PC-9 (cell line): ENCODE measurements around the gene NLK.

ENCODE experiments used
- EZH2 ChIP-seq: fragments of 200-600 bp; sonication (generic); IDR thresholded peaks from 2 replicates; pipeline ENCODE4 v1.8.0; 2017; ENCODE audit warnings: antibody characterized with exemption, low read depth
- TF ChIP-seq, protein P1 (sequence below): fragments of 200-600 bp; sonication (generic); conservative IDR thresholded peaks from 2 replicates; pipeline ENCODE4 v1.6.1; 2017; ENCODE audit warnings: mixed run types, antibody characterized with exemption, mild to moderate bottlenecking, moderate library complexity

- TF ChIP-seq, protein P1, sequence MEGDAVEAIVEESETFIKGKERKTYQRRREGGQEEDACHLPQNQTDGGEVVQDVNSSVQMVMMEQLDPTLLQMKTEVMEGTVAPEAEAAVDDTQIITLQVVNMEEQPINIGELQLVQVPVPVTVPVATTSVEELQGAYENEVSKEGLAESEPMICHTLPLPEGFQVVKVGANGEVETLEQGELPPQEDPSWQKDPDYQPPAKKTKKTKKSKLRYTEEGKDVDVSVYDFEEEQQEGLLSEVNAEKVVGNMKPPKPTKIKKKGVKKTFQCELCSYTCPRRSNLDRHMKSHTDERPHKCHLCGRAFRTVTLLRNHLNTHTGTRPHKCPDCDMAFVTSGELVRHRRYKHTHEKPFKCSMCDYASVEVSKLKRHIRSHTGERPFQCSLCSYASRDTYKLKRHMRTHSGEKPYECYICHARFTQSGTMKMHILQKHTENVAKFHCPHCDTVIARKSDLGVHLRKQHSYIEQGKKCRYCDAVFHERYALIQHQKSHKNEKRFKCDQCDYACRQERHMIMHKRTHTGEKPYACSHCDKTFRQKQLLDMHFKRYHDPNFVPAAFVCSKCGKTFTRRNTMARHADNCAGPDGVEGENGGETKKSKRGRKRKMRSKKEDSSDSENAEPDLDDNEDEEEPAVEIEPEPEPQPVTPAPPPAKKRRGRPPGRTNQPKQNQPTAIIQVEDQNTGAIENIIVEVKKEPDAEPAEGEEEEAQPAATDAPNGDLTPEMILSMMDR = no peak
- TF ChIP-seq EZH2 = no peak
Measured at GRCh38 chr17:28240688-28241340, 198.3 kb downstream of the NLK start.
